Left lung (tissue), 14 donors: ENCODE measurements around the gene ATP6AP1. TPM values are rescaled to one million over a fixed set of nuclear protein-coding genes. Genes with fewer than 3 reads are reported as not detected.

Experiments
- ATAC-seq: fragments of 200-7000 bp; cut with Tn5 transposase; one replicate; pipeline ENCODE4 v1.9.1; 2020; ENCODE audit warnings: moderate library complexity
- DNase-seq, 4 donors: peaks; one replicate each; pipeline ENCODE4 v3.0.0-alpha.2; 2013 to 2020
- H3K27ac ChIP-seq, 2 donors: fragments of 200-600 bp; sonication (generic) in 1 of 2; one replicate each; pipeline versions ENCODE4 v1.5.0 to v1.8.0; 2020 to 2021
- H3K27me3 ChIP-seq, 2 donors: fragments of 200-600 bp; sonication (generic) in 1 of 2; one replicate each; pipeline versions ENCODE4 v1.5.0 to v1.8.0; 2020 to 2021
- H3K36me3 ChIP-seq, 2 donors: fragments of 200-600 bp; sonication (generic) in 1 of 2; one replicate each; pipeline versions ENCODE4 v1.5.0 to v1.8.0; 2020 to 2021
- H3K4me1 ChIP-seq, 2 donors: fragments of 200-600 bp; one replicate each; pipeline ENCODE4 v1.8.0; 2021
- H3K4me3 ChIP-seq, 2 donors: fragments of 200-600 bp; sonication (generic) in 1 of 2; one replicate each; pipeline versions ENCODE4 v1.5.0 to v1.8.0; 2020 to 2021; ENCODE audit warnings: mild to moderate bottlenecking in 1 of 2
- H3K9me3 ChIP-seq, 2 donors: fragments of 200-600 bp; sonication (generic) in 1 of 2; one replicate each; pipeline versions ENCODE4 v1.5.0 to v1.8.0; 2020 to 2021
- CTCF ChIP-seq, 2 donors: fragments of 200-600 bp; sonication (generic) in 1 of 2; IDR thresholded peaks; one replicate each; pipeline versions ENCODE4 v1.5.0 to v1.8.0; 2021; ENCODE audit warnings: antibody characterized with exemption in 2 of 2
- intact Hi-C, 2 donors: fragments of 100-400 bp; cut with DNase I; formaldehyde crosslinking; loops; one replicate each; pipeline versions ENCODE4 v1.11.2 to v1.14.2; 2022
- long read RNA-seq, 12 donors: library from polyadenylated mRNA in 2 of 12; unstranded in 2 of 12; transcript quantifications; one replicate each; pipeline ENCODE4 v2.0.0 and lab custom pipeline, GENCODE V29; 2019 to 2026
- polyA plus RNA-seq, 6 donors: library from polyadenylated mRNA; unstranded; fragments of 120-200 nt; gene quantifications; one replicate each; pipeline ENCODE4 v1.2.1, GENCODE V29; 2013; ENCODE audit not compliant: insufficient read length in 6 of 6
- total RNA-seq, 2 donors: library from RNA; stranded (reverse); fragmentation: NEBNext Ultra II Directional; extraction: Animal tissue kit (Norgen Biotek cat#: 25700); gene quantifications; one replicate each; pipeline ENCODE4 v1.2.1, GENCODE V29; 2021
- donor health status: DM: no; HTN: yes; CAD: no.
- donor health status: DM: no; HTN: no; CAD: no.

ATP6AP1 gene
- total RNA-seq (100 to 1,000 TPM; 139 to 168 TPM), polyA plus RNA-seq (10 to 100 TPM; 89.4 to 99.8 (median 97.3) TPM)
- long read RNA-seq, donor 1, transcript ATP6AP1-201 (10 exons, 2,099 nt): major isoform, 28 of 41 reads
- long read RNA-seq, donor 1, partial matches to known transcripts: 12 of 41 reads
- long read RNA-seq, donor 1, other reads (novel, unspliced or antisense): 0 of 41 reads
- long read RNA-seq, donor 2, transcript ATP6AP1-201 (10 exons, 2,099 nt): major isoform, 30 of 36 reads
- long read RNA-seq, donor 2, partial matches to known transcripts: 5 of 36 reads
- long read RNA-seq, donor 2, other reads (novel, unspliced or antisense): 0 of 36 reads
- long read RNA-seq, donor 3, transcript ATP6AP1-201 (10 exons, 2,099 nt): major isoform, 24 of 24 reads
- long read RNA-seq, donor 3, partial matches to known transcripts: 0 of 24 reads
- long read RNA-seq, donor 3, other reads (novel, unspliced or antisense): 0 of 24 reads
- long read RNA-seq, donor 4, transcript ATP6AP1-201 (10 exons, 2,099 nt): major isoform, 57 of 67 reads
- long read RNA-seq, donor 4, partial matches to known transcripts: 7 of 67 reads
- long read RNA-seq, donor 4, other reads (novel, unspliced or antisense): 2 of 67 reads
- long read RNA-seq, donor 5, full-length matches to known transcripts: 32 of 49 reads
- long read RNA-seq, donor 5, partial matches to known transcripts: 17 of 49 reads
- long read RNA-seq, donor 5, other reads (novel, unspliced or antisense): 0 of 49 reads
- long read RNA-seq, donor 6, transcript ATP6AP1-201 (10 exons, 2,099 nt): major isoform, 38 of 56 reads
- long read RNA-seq, donor 6, partial matches to known transcripts: 18 of 56 reads
- long read RNA-seq, donor 6, other reads (novel, unspliced or antisense): 0 of 56 reads
- long read RNA-seq, donor 7, transcript ATP6AP1-201 (10 exons, 2,099 nt): major isoform, 28 of 38 reads
- long read RNA-seq, donor 7, partial matches to known transcripts: 9 of 38 reads
- long read RNA-seq, donor 7, other reads (novel, unspliced or antisense): 0 of 38 reads
- long read RNA-seq, donor 8, transcript ATP6AP1-201 (10 exons, 2,099 nt): major isoform, 39 of 62 reads
- long read RNA-seq, donor 8, partial matches to known transcripts: 22 of 62 reads
- long read RNA-seq, donor 8, other reads (novel, unspliced or antisense): 0 of 62 reads
- long read RNA-seq, donor 9: 0 reads
- long read RNA-seq, donor 10, transcript ATP6AP1-201 (10 exons, 2,099 nt): major isoform, 48 of 53 reads
- long read RNA-seq, donor 10, partial matches to known transcripts: 3 of 53 reads
- long read RNA-seq, donor 10, other reads (novel, unspliced or antisense): 2 of 53 reads
- long read RNA-seq, donor 11, transcript ATP6AP1-201 (10 exons, 2,099 nt): major isoform, 52 of 178 reads
- long read RNA-seq, donor 11, partial matches to known transcripts: 124 of 178 reads
- long read RNA-seq, donor 11, other reads (novel, unspliced or antisense): 0 of 178 reads
- long read RNA-seq, donor 12, transcript ATP6AP1-201 (10 exons, 2,099 nt): major isoform, 30 of 45 reads
- long read RNA-seq, donor 12, partial matches to known transcripts: 13 of 45 reads
- long read RNA-seq, donor 12, other reads (novel, unspliced or antisense): 0 of 45 reads

- ATAC-seq (peak; percentile 97), DNase-seq (peak; percentile 79 to 94 (median 93))
- Histone ChIP-seq H3K27me3 (no peaks in the 10 kb centered on the region), H3K27ac (peak within 1 kb of the TSS; percentile 73 to 85), H3K9me3 (no peaks in the 10 kb centered on the region), H3K4me3 (peak within 1 kb of the TSS; percentile 59 to 80), H3K36me3 (peaks cover 0 to 18% of the 10 kb centered on the region in 2 donors), H3K4me1 (peaks cover 0 to 39% of the 10 kb centered on the region in 2 donors)
- no peak for TF ChIP-seq CTCF (IDR thresholded peaks at IDR 0.05)
- intact Hi-C loops: no loop called here
These were observed at the start of gene ATP6AP1 for GRCh38 chrX:154428176-154429171. ATP6AP1 (plus strand) TSS chrX:154428677; CDS start chrX:154428693, 16 bp downstream.

- peak in 1 of 2 donors; percentile 46 for TF ChIP-seq CTCF (IDR thresholded peaks at IDR 0.05)
- intact Hi-C loops: no loop called here
- ATAC-seq: peak; percentile 89
These were observed 49.5 kb upstream of the ATP6AP1 start, which contains the start of gene EMD for GRCh38 chrX:154378799-154379568. EMD (plus strand) TSS chrX:154379295; CDS start chrX:154379485, 190 bp downstream.

GRCh38 chrX:154379569-154379951, 48.9 kb upstream of the ATP6AP1 start:
- intact Hi-C loops: no loop called here
- Histone ChIP-seq H3K27me3 (no peaks in the 10 kb centered on the region), H3K36me3 (no peaks in the 10 kb centered on the region), H3K9me3 (no peaks in the 10 kb centered on the region), H3K27ac (peak overlapping the region; percentile 95), H3K4me3 (peak overlapping the region; percentile 56 to 62), H3K4me1 (peaks cover 0 to 23% of the 10 kb centered on the region in 2 donors)
- DNase-seq (no peak), ATAC-seq (no peak)
- TF ChIP-seq CTCF (IDR thresholded peaks at IDR 0.05): no peak

More at GRCh38 chrX:154378799-154379568, 49.5 kb upstream of the ATP6AP1 start, which contains the start of gene EMD:
- Histone ChIP-seq H3K4me1 (peaks cover 0 to 26% of the 10 kb centered on the region in 2 donors), H3K27me3 (no peaks in the 10 kb centered on the region), H3K9me3 (no peaks in the 10 kb centered on the region), H3K36me3 (no peaks in the 10 kb centered on the region), H3K4me3 (peak within 1 kb of the TSS; percentile 56 to 62), H3K27ac (peak within 1 kb of the TSS; percentile 95 to 96)
- DNase-seq: peak; percentile 94 to 98 (median 97)
